Kidney (tissue), 14 donors: ENCODE results near the gene RNF213. TPM values are rescaled to one million over a fixed set of nuclear protein-coding genes. Genes with fewer than 3 reads are reported as not detected.

Source experiments
- DNase-seq, 5 donors: peaks; one replicate each; pipeline ENCODE4 v3.0.0-alpha.2; 2013 to 2020
- FAIRE-seq: peaks from 2 replicates; lab custom pipeline; 2012; peaks lifted over from hg19 to GRCh38; lab: Jason Lieb, UNC
- H3K27ac ChIP-seq, 2 donors: one replicate each; pipeline ENCODE4 v1.7.0; 2013; ENCODE audit warnings: low read depth in 2 of 2, low read length in 2 of 2, inconsistent platforms in 1 of 2
- H3K27me3 ChIP-seq: one replicate; pipeline ENCODE4 v1.7.1; 2013; ENCODE audit warnings: low read length, inconsistent platforms; ENCODE audit not compliant: control insufficient read depth, insufficient read depth
- H3K36me3 ChIP-seq, 3 donors: one replicate each; pipeline versions ENCODE4 v1.7.0 to v1.7.1; 2013; ENCODE audit warnings: low read length in 3 of 3, control low read depth in 1 of 3, inconsistent platforms in 1 of 3; ENCODE audit not compliant: insufficient read depth in 3 of 3, control insufficient read depth in 2 of 3
- H3K4me1 ChIP-seq, 3 donors: one replicate each; pipeline versions ENCODE4 v1.7.0 to v1.7.1; 2013; ENCODE audit warnings: low read length in 3 of 3, inconsistent platforms in 1 of 3, low read depth in 1 of 3; ENCODE audit not compliant: control insufficient read depth in 2 of 3, insufficient read depth in 2 of 3
- H3K4me3 ChIP-seq, 3 donors: one replicate each; pipeline versions ENCODE4 v1.7.0 to v1.8.1; 2013; ENCODE audit warnings: low read length in 3 of 3, control low read depth in 1 of 3, inconsistent platforms in 1 of 3
- H3K9ac ChIP-seq, 3 donors: one replicate each; pipeline versions ENCODE4 v1.7.0 to v1.7.1; 2013; ENCODE audit warnings: low read length in 3 of 3, control low read depth in 1 of 3, inconsistent platforms in 1 of 3
- H3K9me3 ChIP-seq, 3 donors: one replicate each; pipeline versions ENCODE4 v1.7.0 to v1.7.1; 2013; ENCODE audit warnings: low read length in 3 of 3, control low read depth in 1 of 3, inconsistent platforms in 1 of 3; ENCODE audit not compliant: control insufficient read depth in 2 of 3, insufficient read depth in 1 of 3
- intact Hi-C: fragments of 100-400 bp; cut with DNase I; formaldehyde crosslinking; loops from one replicate; pipeline ENCODE4 v1.11.1; 2022
- polyA plus RNA-seq: library from polyadenylated mRNA; stranded (reverse); fragments of 350-450 nt; fragmentation: Illumina TruSeq; extraction: RNeasy Lipid Tissue Mini Kit (QIAGEN cat#74804); gene quantifications from one replicate; pipeline ENCODE4 v1.2.3, GENCODE V29; 2014; ENCODE audit warnings: low read depth, low replicate concordance; ENCODE audit not compliant: insufficient read depth
- total RNA-seq: library from RNA; stranded (reverse); fragmentation: NEBNext Ultra II Directional; extraction: Animal tissue kit (Norgen Biotek cat#: 25700); gene quantifications from one replicate; pipeline ENCODE4 v1.2.1, GENCODE V29; 2021
- TF ChIP-seq, protein P1 (sequence below): IDR thresholded peaks from 3 replicates; pipeline ENCODE4 v1.5.1; 2012; ENCODE audit warnings: mild to moderate bottlenecking, moderate library complexity, borderline replicate concordance; ENCODE audit not compliant: insufficient read depth; ENCODE audit errors: extremely low read depth
- donor health status: control.
- donor health status: control.
- donor health status: control.
- donor health status: control.
- donor health status: control.
- donor health status: DM: yes; HTN: yes; CAD: no.
- donor health status: Normal renal cell carcinoma (clear cell type).

Gene RNF213
- total and polyA plus RNA-seq, 2 donors from 2014 or later: 43.4 to 276 TPM

DNA sequence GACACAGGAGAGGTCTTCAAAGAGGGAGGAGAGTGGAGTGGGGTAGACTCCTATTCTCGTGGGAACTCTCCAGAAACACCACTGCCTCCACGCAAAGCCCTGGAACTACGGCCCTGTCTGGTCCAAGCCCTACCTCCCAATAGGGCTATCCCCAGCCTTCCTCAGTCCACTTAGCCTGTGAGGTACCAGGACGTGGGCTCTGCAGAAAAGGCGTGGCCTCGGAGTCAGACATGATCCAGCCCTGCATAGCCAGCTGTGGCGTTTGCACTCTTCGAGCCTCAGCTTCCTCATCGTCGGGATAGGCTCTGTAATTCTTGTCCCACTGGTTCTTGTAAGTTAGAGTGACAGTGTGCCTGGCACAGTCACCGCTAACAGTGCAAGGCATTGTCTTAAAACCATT, 168.1 kb downstream of the RNF213 start:
- DNase-seq (peak in 1 of 5 donors; percentile 19), FAIRE-seq (no peak)
- H3K27me3 ChIP-seq: no peaks in the 10 kb centered on the region
- intact Hi-C loops: loop anchor here (5.0 to 10.0 kb wide), 3 partner anchors 146 to 554 kb away; no protein-coding TSS in a partner anchor
- no peak overlapping the region for H3K27ac ChIP-seq
- H3K9ac ChIP-seq: no peak overlapping the region
- no peak overlapping the region for H3K4me3 ChIP-seq
- H3K36me3 ChIP-seq: no peaks in the 10 kb centered on the region
- H3K9me3 ChIP-seq: no peaks in the 10 kb centered on the region
- TF ChIP-seq, protein P1, sequence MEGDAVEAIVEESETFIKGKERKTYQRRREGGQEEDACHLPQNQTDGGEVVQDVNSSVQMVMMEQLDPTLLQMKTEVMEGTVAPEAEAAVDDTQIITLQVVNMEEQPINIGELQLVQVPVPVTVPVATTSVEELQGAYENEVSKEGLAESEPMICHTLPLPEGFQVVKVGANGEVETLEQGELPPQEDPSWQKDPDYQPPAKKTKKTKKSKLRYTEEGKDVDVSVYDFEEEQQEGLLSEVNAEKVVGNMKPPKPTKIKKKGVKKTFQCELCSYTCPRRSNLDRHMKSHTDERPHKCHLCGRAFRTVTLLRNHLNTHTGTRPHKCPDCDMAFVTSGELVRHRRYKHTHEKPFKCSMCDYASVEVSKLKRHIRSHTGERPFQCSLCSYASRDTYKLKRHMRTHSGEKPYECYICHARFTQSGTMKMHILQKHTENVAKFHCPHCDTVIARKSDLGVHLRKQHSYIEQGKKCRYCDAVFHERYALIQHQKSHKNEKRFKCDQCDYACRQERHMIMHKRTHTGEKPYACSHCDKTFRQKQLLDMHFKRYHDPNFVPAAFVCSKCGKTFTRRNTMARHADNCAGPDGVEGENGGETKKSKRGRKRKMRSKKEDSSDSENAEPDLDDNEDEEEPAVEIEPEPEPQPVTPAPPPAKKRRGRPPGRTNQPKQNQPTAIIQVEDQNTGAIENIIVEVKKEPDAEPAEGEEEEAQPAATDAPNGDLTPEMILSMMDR: no peak
- H3K4me1 ChIP-seq: peaks cover 0 to 2% (median 0%) of the 10 kb centered on the region in 3 donors

DNA sequence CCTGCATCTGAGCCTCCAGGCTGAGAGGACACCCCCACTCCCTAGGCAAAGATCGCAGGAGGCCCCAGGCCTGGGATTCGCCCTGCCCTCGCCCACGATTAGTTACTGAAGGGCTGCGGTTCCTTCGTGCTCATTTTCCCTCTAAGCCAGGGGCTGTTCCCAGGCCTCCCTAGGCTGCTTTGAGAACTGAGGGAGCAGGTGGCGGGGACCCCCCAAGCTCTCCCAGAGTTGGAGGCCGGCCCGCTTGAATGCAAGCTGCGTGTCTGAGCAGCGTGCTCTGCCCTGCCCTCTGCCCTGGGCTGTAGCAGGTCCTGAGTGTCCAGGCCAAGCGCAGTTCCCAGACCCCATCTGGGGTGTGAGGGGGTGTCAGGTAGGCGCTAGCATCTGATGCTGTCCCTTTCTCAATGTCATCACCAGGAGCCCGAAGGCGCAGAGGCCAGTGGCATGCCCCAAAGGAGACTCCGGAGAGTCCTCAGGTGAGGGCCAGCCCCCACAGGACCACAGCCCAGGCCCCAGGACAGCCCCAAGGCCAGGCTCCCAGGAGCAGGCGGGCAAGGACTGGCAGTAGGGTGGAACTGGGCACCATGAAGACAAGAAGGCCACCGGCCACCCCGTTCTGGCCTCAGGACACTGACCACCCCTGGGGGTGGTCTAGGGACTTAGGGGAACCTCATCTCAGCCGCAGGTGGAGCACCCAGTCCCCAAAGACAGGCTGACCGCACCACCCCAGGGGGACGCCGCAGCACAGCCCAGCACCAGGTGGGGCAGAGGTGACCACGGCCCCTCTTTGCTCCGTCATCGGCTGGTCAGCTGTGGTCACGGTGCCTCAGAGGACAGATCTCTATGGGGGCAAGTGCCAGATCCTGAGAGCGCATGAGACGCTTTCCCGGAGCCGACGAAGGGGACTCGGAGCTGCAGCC, 169.0 kb downstream of the RNF213 start:
- no peak overlapping the region for H3K9ac ChIP-seq
- H3K4me3 ChIP-seq: no peak overlapping the region
- TF ChIP-seq, protein P1: no peak
- DNase-seq (peak in 1 of 5 donors; percentile 69), FAIRE-seq (no peak)
- peaks cover 0 to 2% (median 0%) of the 10 kb centered on the region in 3 donors for H3K4me1 ChIP-seq
- no peaks in the 10 kb centered on the region for H3K27me3 ChIP-seq
- intact Hi-C loops: loop anchor here (5.0 to 10.0 kb wide), 3 partner anchors 145 to 553 kb away; no protein-coding TSS in a partner anchor
- no peaks in the 10 kb centered on the region for H3K9me3 ChIP-seq
- no peak overlapping the region for H3K27ac ChIP-seq
- H3K36me3 ChIP-seq: no peaks in the 10 kb centered on the region

DNA sequence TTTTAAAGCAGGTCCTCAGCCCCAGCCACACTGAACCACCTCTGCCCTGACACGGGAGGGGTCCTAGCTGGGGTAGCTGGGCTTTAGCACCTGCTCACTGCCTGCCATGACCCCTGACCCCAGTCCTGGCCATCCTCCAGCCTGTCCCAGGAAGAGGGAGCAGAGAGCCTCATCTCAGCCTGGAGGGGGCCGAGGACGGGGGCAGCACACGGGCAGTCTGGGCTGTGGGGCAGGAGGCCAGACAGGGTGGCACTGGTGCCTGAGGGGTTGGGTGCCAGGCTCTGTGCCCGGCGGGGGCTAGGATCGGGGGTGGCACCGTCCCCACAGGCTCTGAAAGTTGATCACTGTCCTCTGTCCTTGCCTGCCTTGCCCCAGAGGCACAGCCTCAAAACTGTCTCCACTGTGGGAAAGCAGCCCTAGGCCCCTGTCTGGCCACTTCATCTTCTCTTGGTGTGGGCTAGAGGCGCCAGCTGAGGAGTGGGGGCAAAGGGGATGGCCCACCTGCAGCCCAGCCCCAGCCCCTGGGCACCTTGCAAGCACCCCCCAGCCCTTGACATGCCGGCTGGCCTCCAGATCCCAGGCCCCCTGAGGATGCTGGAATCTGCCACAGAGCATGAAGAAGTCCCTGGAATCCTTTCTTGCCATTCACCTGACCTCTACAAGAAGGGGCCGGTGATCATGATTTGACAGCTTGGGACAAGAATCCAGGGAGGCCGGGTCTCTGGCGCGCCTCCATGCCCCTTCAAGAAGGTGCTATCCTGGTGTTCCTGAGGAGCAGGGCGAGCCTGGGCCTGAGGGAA, 170.0 kb downstream of the RNF213 start:
- Histone ChIP-seq H3K27me3 (no peaks in the 10 kb centered on the region), H3K4me1 (peaks cover 0 to 2% (median 0%) of the 10 kb centered on the region in 3 donors), H3K9ac (no peak overlapping the region), H3K27ac (no peak overlapping the region), H3K36me3 (no peaks in the 10 kb centered on the region), H3K9me3 (no peaks in the 10 kb centered on the region), H3K4me3 (no peak overlapping the region)
- FAIRE-seq: no peak
- peak in 1 of 5 donors; percentile 50 for DNase-seq
- TF ChIP-seq, protein P1: no peak
- intact Hi-C loops: no loop called here
